H54 (cell line): ENCODE results near the gene PLP2.
A peak's percentile ranks its signal among the peaks of the same experiment; 100 is the strongest.

Experiments used
- DNase-seq: peaks from one replicate; pipeline ENCODE4 v3.0.0; 2011; ENCODE audit warnings: low spot score, mixed read lengths; ENCODE audit not compliant: insufficient read length
- FAIRE-seq: peaks from 3 replicates; lab custom pipeline; 2011; peaks lifted over from hg19 to GRCh38; lab: Jason Lieb, UNC
- POLR2A ChIP-seq: IDR thresholded peaks from 2 replicates; pipeline ENCODE4 v1.6.1; 2011; ENCODE audit warnings: low read depth, mild to moderate bottlenecking, low read length

Gene PLP2

GRCh38 chrX:49199906-49200771 lies 28.4 kb downstream of the PLP2 start, which contains the start of gene SYP:
SYP (minus strand) TSS chrX:49200193; CDS start chrX:49200186, 7 bp downstream.
- peak; percentile 87 for TF ChIP-seq POLR2A
- peak; percentile 45 for DNase-seq
- FAIRE-seq = no peak

GRCh38 chrX:49202022-49202421 lies 30.3 kb downstream of the PLP2 start:
- DNase-seq = no peak
- no peak for FAIRE-seq
- no peak for TF ChIP-seq POLR2A

- FAIRE-seq = no peak
- no peak for DNase-seq
Measured at GRCh38 chrX:49203536-49203935, 31.8 kb downstream of the PLP2 start.

GRCh38 chrX:49204017-49204416 lies 32.3 kb downstream of the PLP2 start:
- DNase-seq (no peak), FAIRE-seq (no peak)
- TF ChIP-seq POLR2A = no peak

More at GRCh38 chrX:49203536-49203935, 31.8 kb downstream of the PLP2 start:
- TF ChIP-seq POLR2A = no peak

- DNase-seq (no peak), FAIRE-seq (no peak)
- no peak for TF ChIP-seq POLR2A
Measured at GRCh38 chrX:49204709-49205108, 33.0 kb downstream of the PLP2 start.

- FAIRE-seq = no peak
- no peak for TF ChIP-seq POLR2A
- DNase-seq = no peak
Measured at GRCh38 chrX:49205443-49205842, 33.7 kb downstream of the PLP2 start.

GRCh38 chrX:49206543-49206942 lies 34.8 kb downstream of the PLP2 start:
- FAIRE-seq (no peak), DNase-seq (no peak)
- TF ChIP-seq POLR2A = no peak

GRCh38 chrX:49208399-49208798 lies 36.7 kb downstream of the PLP2 start:
- no peak for FAIRE-seq
- DNase-seq = no peak
- no peak for TF ChIP-seq POLR2A

GRCh38 chrX:49209434-49210251 lies 37.9 kb downstream of the PLP2 start:
- DNase-seq (no peak), FAIRE-seq (no peak)
- no peak for TF ChIP-seq POLR2A

GRCh38 chrX:49210406-49210805 lies 38.7 kb downstream of the PLP2 start:
- no peak for DNase-seq
- TF ChIP-seq POLR2A = no peak
- no peak for FAIRE-seq

GRCh38 chrX:49211074-49211473 lies 39.4 kb downstream of the PLP2 start:
- no peak for TF ChIP-seq POLR2A
- no peak for DNase-seq
- no peak for FAIRE-seq

GRCh38 chrX:49212209-49212608 lies 40.5 kb downstream of the PLP2 start:
- FAIRE-seq (no peak), DNase-seq (no peak)
- no peak for TF ChIP-seq POLR2A

GRCh38 chrX:49212861-49213260 lies 41.2 kb downstream of the PLP2 start:
- no peak for TF ChIP-seq POLR2A
- FAIRE-seq (no peak), DNase-seq (no peak)

- FAIRE-seq (no peak), DNase-seq (no peak)
- no peak for TF ChIP-seq POLR2A
Measured at GRCh38 chrX:49214416-49214815, 42.7 kb downstream of the PLP2 start.
